T-cell (primary cell): ENCODE data around the gene MIA2. TPM values are rescaled to one million over a fixed set of nuclear protein-coding genes. Genes with fewer than 3 reads are reported as not detected.
"Not testable (repeated sequence)": the region's sequence is repeated elsewhere in the genome, so short reads cannot be mapped to it uniquely, and the experiment has no call there.

Experiments used
- ATAC-seq, 4 experiments: fragments of 200-7000 bp in 3 of 4; fragments of 150-1000 bp in 1 of 4; cut with Tn5 transposase; replicated peaks in 1 of 4; 1 replicate in 3 of 4; 2 replicates in 1 of 4; pipeline ENCODE4 v1.10.0; 2021; ENCODE audit warnings: moderate library complexity in 3 of 4, mild to moderate bottlenecking in 2 of 4, moderate number of reproducible peaks in 1 of 4
- CTCF ChIA-PET, 2 donors: fragments of 300-600 bp; sonication (Branson Sonifier 250); formaldehyde crosslinking; loops; one replicate each; lab custom pipeline; 2022; ENCODE audit warnings: antibody characterized with exemption in 2 of 2; lab: Charles Lee
- POLR2A ChIA-PET, 2 donors: fragments of 300-600 bp; sonication (Branson Sonifier 250); formaldehyde crosslinking; loops; one replicate each; lab custom pipeline; 2022; ENCODE audit warnings: antibody characterized with exemption in 2 of 2; lab: Charles Lee
- DNase-seq, 35 experiments: peaks; one replicate each; pipeline versions ENCODE4 v3.0.0 to v3.0.0-alpha.2; 2013 to 2023
- H3K27ac ChIP-seq: one replicate; pipeline ENCODE4 v1.5.1; 2013; ENCODE audit warnings: low read length
- H3K27me3 ChIP-seq, 2 experiments: replicated peaks in 1 of 2; 1 replicate in 1 of 2; 2 replicates in 1 of 2; pipeline versions ENCODE4 v1.6.1 to v1.7.0; 2013; ENCODE audit warnings: low read length in 1 of 2, mixed read lengths in 1 of 2; ENCODE audit not compliant: control insufficient read depth in 2 of 2, insufficient read depth in 2 of 2; ENCODE audit errors: extremely low read depth in 1 of 2
- H3K36me3 ChIP-seq, 2 donors: 1 replicate in 1 of 2; 2 replicates in 1 of 2; pipeline versions ENCODE4 v1.6.1 to v1.7.0; 2013; ENCODE audit warnings: low read length in 1 of 2; ENCODE audit not compliant: control insufficient read depth in 2 of 2, insufficient read depth in 1 of 2; ENCODE audit errors: extremely low read depth in 1 of 2
- H3K4me1 ChIP-seq, 2 experiments: 1 replicate in 1 of 2; 2 replicates in 1 of 2; pipeline versions ENCODE4 v1.6.1 to v1.7.0; 2013; ENCODE audit warnings: low read length in 2 of 2, mixed read lengths in 1 of 2; ENCODE audit not compliant: insufficient read depth in 2 of 2, control insufficient read depth in 1 of 2; ENCODE audit errors: extremely low read depth in 1 of 2
- H3K4me3 ChIP-seq, 2 donors: 1 replicate in 1 of 2; 2 replicates in 1 of 2; pipeline versions ENCODE4 v1.5.1 to v1.7.0; 2013; ENCODE audit warnings: mild to moderate bottlenecking in 2 of 2, low read length in 1 of 2, moderate library complexity in 1 of 2; ENCODE audit not compliant: control insufficient read depth in 1 of 2; ENCODE audit errors: extremely low read depth in 1 of 2
- H3K9me3 ChIP-seq: 2 replicates; pipeline ENCODE4 v1.7.0; 2013
- H3K27ac Mint-ChIP-seq, 2 donors: one replicate each; pipeline ENCODE4 v1.8.0; 2020 to 2021; ENCODE audit warnings: mild to moderate bottlenecking in 2 of 2, mixed read lengths in 2 of 2
- H3K27me3 Mint-ChIP-seq, 2 donors: one replicate each; pipeline ENCODE4 v1.8.0; 2021 to 2022; ENCODE audit warnings: mixed read lengths in 2 of 2
- H3K36me3 Mint-ChIP-seq: one replicate; pipeline ENCODE4 v1.8.0; 2021; ENCODE audit warnings: mixed read lengths
- H3K4me1 Mint-ChIP-seq, 3 donors: one replicate each; pipeline ENCODE4 v1.8.0; 2020 to 2022; ENCODE audit warnings: mixed read lengths in 3 of 3, mild to moderate bottlenecking in 1 of 3
- H3K4me3 Mint-ChIP-seq, 3 donors: one replicate each; pipeline ENCODE4 v1.8.0; 2020 to 2022; ENCODE audit warnings: mild to moderate bottlenecking in 3 of 3, mixed read lengths in 3 of 3, moderate library complexity in 3 of 3
- H3K9me3 Mint-ChIP-seq, 3 donors: one replicate each; pipeline ENCODE4 v1.8.0; 2020 to 2022; ENCODE audit warnings: mixed read lengths in 3 of 3
- WGBS: methylation state at CpG from one replicate; pipeline ENCODE4 v1.1.5; 2013; ENCODE audit warnings: missing lambda C conversion rate; ENCODE audit not compliant: insufficient coverage; 5-methylcytosine and 5-hydroxymethylcytosine counted together
- total RNA-seq, 35 experiments: library from RNA in 6 of 35; stranded (reverse) in 6 of 35; fragments of 120-200 nt in 1 of 35; gene quantifications; one replicate each; pipeline versions ENCODE4 v1.2.1 to v1.2.4 and lab custom pipeline; 2013 to 2026

The MIA2 gene
- total RNA-seq, 5 donors from 2014 or later (not counting 1 experiment from before 2014, with no cell fraction given), result 24.8 to 28.3 (median 25.5) TPM

DNA sequence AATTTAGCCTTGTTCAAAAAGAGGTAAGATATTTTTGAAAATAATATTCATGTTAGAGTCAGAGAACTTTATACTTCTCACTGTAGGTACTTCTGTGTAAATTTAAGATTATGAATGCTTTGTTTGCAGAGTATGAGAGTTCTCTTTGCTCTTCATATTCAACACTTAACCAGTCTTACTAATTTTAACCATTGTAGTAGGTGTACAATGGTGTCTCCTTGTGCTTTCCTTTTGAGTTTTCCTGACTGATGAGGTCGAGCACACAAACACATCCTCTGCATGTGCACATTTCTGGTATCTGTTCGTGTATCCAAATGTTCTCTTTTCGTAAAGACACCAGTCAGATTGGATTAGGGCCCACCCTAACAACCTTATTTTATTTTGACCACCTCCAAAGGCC lies 45.8 kb downstream of the MIA2 start:
- no peak overlapping the region for H3K27ac Mint-ChIP-seq
- H3K36me3 ChIP-seq, result peaks cover 3 to 23% of the 10 kb centered on the region in 2 donors
- no peak overlapping the region for H3K4me3 Mint-ChIP-seq
- peaks cover 0 to 3% of the 10 kb centered on the region in 2 experiments for H3K4me1 ChIP-seq
- no peaks in the 10 kb centered on the region for H3K9me3 Mint-ChIP-seq
- no peak for DNase-seq
- no CpG with 5 or more reads among the region's 3 CpGs for WGBS
- H3K4me1 Mint-ChIP-seq, result peaks cover 43 to 49% (median 46%) of the 10 kb centered on the region in 3 donors
- ATAC-seq, result no peak
- H3K27me3 Mint-ChIP-seq, result no peaks in the 10 kb centered on the region
- CTCF ChIA-PET, result interaction anchor here in 1 of 2 donors (0.6 kb wide), 1 partner anchor 27 kb away, joined by 3 read pairs; no protein-coding TSS in a partner anchor
- POLR2A ChIA-PET, result interaction anchor here in 1 of 2 donors (0.6 to 0.8 kb wide), 2 partner anchors 10 to 94 kb away, joined by 3 read pairs; no protein-coding TSS in a partner anchor
- H3K27ac ChIP-seq, result no peak overlapping the region
- no peaks in the 10 kb centered on the region for H3K9me3 ChIP-seq
- H3K36me3 Mint-ChIP-seq, result peaks cover 52% of the 10 kb centered on the region
- H3K4me3 ChIP-seq, result no peak overlapping the region
- H3K27me3 ChIP-seq, result no peaks in the 10 kb centered on the region

DNA sequence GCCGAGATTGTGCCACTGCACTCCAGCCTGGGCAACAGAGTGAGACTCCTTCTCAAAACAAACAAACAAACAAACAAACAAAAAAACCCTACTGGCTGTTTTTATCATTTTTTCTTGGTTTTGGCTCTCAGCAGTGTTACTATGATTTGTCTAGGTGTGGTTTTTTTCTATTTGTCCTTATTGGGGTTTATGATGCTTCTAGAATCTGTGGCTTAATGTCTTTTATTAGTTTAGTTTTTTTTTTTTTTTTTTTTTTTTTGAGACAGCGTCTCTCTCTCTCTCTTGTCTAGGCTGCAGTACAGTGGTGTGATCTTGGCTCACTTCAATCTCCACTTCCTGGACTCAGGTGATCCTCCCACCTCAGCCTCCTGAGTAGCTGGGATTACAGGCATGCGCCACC lies 47.0 kb downstream of the MIA2 start:
- Mint-ChIP-seq H3K4me1 (peaks cover 35 to 42% (median 41%) of the 10 kb centered on the region in 3 donors), H3K36me3 (peaks cover 52% of the 10 kb centered on the region)
- DNase-seq, H3K27ac ChIP-seq, H3K4me1 ChIP-seq, H3K27me3 ChIP-seq, H3K4me3 ChIP-seq, H3K27me3 Mint-ChIP-seq, CTCF ChIA-PET, H3K9me3 ChIP-seq, H3K27ac Mint-ChIP-seq, ATAC-seq, H3K9me3 Mint-ChIP-seq, H3K4me3 Mint-ChIP-seq: not testable (repeated sequence)
- H3K36me3 ChIP-seq, result peaks cover 3 to 23% of the 10 kb centered on the region in 2 donors
- no CpG with 5 or more reads among the region's 3 CpGs for WGBS
- POLR2A ChIA-PET, result interaction anchor here in 1 of 2 donors (0.6 kb wide), 1 partner anchor 156 kb away, joined by 4 read pairs; no protein-coding TSS in a partner anchor

DNA sequence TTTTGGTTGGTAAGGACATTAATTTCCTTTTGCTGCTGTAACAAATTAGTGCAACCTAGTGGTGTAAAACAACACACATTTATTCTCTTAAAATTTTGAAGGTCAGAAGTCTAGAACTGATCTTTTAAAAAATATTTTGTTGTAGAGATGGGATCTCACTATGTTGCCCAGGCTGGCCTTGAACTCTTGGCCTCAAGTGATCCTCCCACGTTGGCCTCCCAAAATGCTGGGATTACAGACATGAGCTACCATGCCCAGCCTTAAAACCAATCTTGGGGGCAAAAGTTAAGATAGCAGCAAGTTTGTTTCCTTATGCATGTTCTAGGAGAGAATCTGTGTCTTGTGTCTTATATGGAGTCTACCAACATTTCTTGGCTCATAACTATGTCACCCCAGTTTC lies 55.8 kb downstream of the MIA2 start:
- H3K4me1 ChIP-seq, result no peaks in the 10 kb centered on the region
- Mint-ChIP-seq H3K4me3 (no peak overlapping the region), H3K9me3 (no peaks in the 10 kb centered on the region), H3K27ac (no peak overlapping the region), H3K36me3 (peaks cover 42% of the 10 kb centered on the region), H3K4me1 (peaks cover 0 to 6% (median 5%) of the 10 kb centered on the region in 3 donors), H3K27me3 (no peaks in the 10 kb centered on the region)
- H3K4me3 ChIP-seq, result no peak overlapping the region
- no peak overlapping the region for H3K27ac ChIP-seq
- POLR2A ChIA-PET, result interaction anchor here in 1 of 2 donors (0.6 to 0.7 kb wide), 2 partner anchors 26 to 136 kb away, joined by 4 to 11 read pairs; no protein-coding TSS in a partner anchor
- CTCF ChIA-PET, result no interaction called here
- peaks cover 8 to 34% of the 10 kb centered on the region in 2 donors for H3K36me3 ChIP-seq
- H3K27me3 ChIP-seq, result no peaks in the 10 kb centered on the region
- no peak for ATAC-seq
- WGBS, result 100% methylated on average over 1 of the region's 1 CpG
- no peak for DNase-seq
- H3K9me3 ChIP-seq, result no peaks in the 10 kb centered on the region

GRCh38 chr14:39291701-39292100 lies 58.0 kb downstream of the MIA2 start:
- Histone ChIP-seq H3K4me1 (no peaks in the 10 kb centered on the region), H3K36me3 (peaks cover 6 to 51% of the 10 kb centered on the region in 2 donors), H3K27ac (no peak overlapping the region), H3K27me3 (no peaks in the 10 kb centered on the region), H3K9me3 (no peaks in the 10 kb centered on the region), H3K4me3 (no peak overlapping the region)
- Mint-ChIP-seq H3K27ac (no peak overlapping the region), H3K36me3 (peaks cover 47% of the 10 kb centered on the region), H3K27me3 (no peaks in the 10 kb centered on the region), H3K4me3 (no peak overlapping the region), H3K4me1 (peaks cover 0 to 6% (median 5%) of the 10 kb centered on the region in 3 donors), H3K9me3 (no peaks in the 10 kb centered on the region)
- ChIA-PET POLR2A (interaction anchor here in 1 of 2 donors (0.5 kb wide), 1 partner anchor 109 kb away, joined by 3 read pairs; no protein-coding TSS in a partner anchor), CTCF (interaction anchor here in 1 of 2 donors (0.8 to 1.7 kb wide), 2 partner anchors 10 to 24 kb away, joined by 3 to 4 read pairs; no protein-coding TSS in a partner anchor)
- ATAC-seq, result no peak
- WGBS, result 100% methylated on average over 1 of the region's 4 CpGs
- DNase-seq, result no peak

GRCh38 chr14:39293629-39294028 lies 59.9 kb downstream of the MIA2 start:
- Mint-ChIP-seq H3K4me3 (no peak overlapping the region), H3K27me3 (no peaks in the 10 kb centered on the region), H3K4me1 (peaks cover 0 to 6% (median 5%) of the 10 kb centered on the region in 3 donors), H3K27ac (no peak overlapping the region), H3K36me3 (peaks cover 50% of the 10 kb centered on the region), H3K9me3 (no peaks in the 10 kb centered on the region)
- H3K27me3 ChIP-seq, result no peaks in the 10 kb centered on the region
- H3K4me1 ChIP-seq, result no peaks in the 10 kb centered on the region
- POLR2A ChIA-PET, result no interaction called here
- H3K4me3 ChIP-seq, result no peak overlapping the region
- no peak overlapping the region for H3K27ac ChIP-seq
- DNase-seq (no peak), ATAC-seq (no peak)
- WGBS, result no CpG with 5 or more reads among the region's 2 CpGs
- H3K9me3 ChIP-seq, result no peaks in the 10 kb centered on the region
- CTCF ChIA-PET, result no interaction called here
- H3K36me3 ChIP-seq, result peaks cover 4 to 54% of the 10 kb centered on the region in 2 donors

DNA sequence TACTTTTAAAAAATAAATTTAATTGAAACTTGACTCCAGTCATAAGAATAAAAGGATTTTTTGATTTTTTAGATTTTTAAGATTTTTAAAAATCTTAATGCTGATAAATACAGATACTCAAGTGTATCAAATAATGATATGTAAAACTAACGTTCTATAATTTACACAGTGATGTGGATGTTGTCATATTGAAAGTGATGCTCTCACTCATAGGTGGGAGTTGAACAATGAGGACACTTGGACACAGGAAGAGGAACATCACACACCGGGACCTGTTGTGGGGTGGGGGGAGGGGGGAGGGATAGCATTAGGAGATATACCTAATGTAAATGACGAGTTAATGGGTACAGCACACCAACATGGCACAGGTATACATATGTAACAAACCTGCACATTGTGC lies 66.7 kb downstream of the MIA2 start:
- CTCF ChIA-PET, H3K27me3 ChIP-seq, H3K9me3 Mint-ChIP-seq, H3K4me1 Mint-ChIP-seq, H3K27me3 Mint-ChIP-seq, H3K4me3 ChIP-seq, H3K4me3 Mint-ChIP-seq, ATAC-seq, DNase-seq, H3K27ac Mint-ChIP-seq, H3K4me1 ChIP-seq, H3K27ac ChIP-seq, H3K9me3 ChIP-seq: not testable (repeated sequence)
- POLR2A ChIA-PET, result interaction anchor here in 1 of 2 donors (0.6 kb wide), 1 partner anchor 130 kb away, joined by 3 read pairs; the partner anchor contains the start of gene TRAPPC6B
- H3K36me3 ChIP-seq, result peaks cover 0 to 41% of the 10 kb centered on the region in 2 donors
- H3K36me3 Mint-ChIP-seq, result peaks cover 61% of the 10 kb centered on the region
- WGBS, result no CpG with 5 or more reads among the region's 3 CpGs
